ENCODE measurements around the gene SLC16A7. TPM values are rescaled to one million over a fixed set of nuclear protein-coding genes. Genes with fewer than 3 reads are reported as not detected.

Gene SLC16A7
- total and polyA plus RNA-seq, 12 donors, result 6.0 to 246 (median 163) TPM

- Histone ChIP-seq H3K27me3 (no peaks in the 10 kb centered on the region), H3K36me3 (no peaks in the 10 kb centered on the region), H3K9me3 (peaks cover 0 to 5% (median 0%) of the 10 kb centered on the region in 11 donors), H3K4me1 (peaks cover 0 to 6% (median 0%) of the 10 kb centered on the region in 9 donors), H3K27ac (no peak overlapping the region), H3K4me3 (no peak overlapping the region)
- TF ChIP-seq CTCF (IDR thresholded peaks at IDR 0.05), result no peak
- DNase-seq (no peak), ATAC-seq (no peak)
- intact Hi-C loops (cut with DNase I), result no loop called here
Observed at GRCh38 chr12:59761542-59761941, 165.7 kb downstream of the SLC16A7 start.

- no peak overlapping the region for H3K27ac ChIP-seq
- H3K9me3 ChIP-seq, result peaks cover 0 to 20% (median 3%) of the 10 kb centered on the region in 11 donors
- no peak for ATAC-seq
- no peaks in the 10 kb centered on the region for H3K36me3 ChIP-seq
- intact Hi-C loops (cut with DNase I), result no loop called here
- TF ChIP-seq CTCF (IDR thresholded peaks at IDR 0.05), result no peak
- no peaks in the 10 kb centered on the region for H3K27me3 ChIP-seq
- no peak overlapping the region for H3K4me3 ChIP-seq
- no peak for DNase-seq
- H3K4me1 ChIP-seq, result peaks cover 0 to 6% (median 0%) of the 10 kb centered on the region in 9 donors
Observed at GRCh38 chr12:59763835-59764234, 168.0 kb downstream of the SLC16A7 start.

- Histone ChIP-seq H3K27me3 (no peaks in the 10 kb centered on the region), H3K9me3 (peaks cover 0 to 20% (median 3%) of the 10 kb centered on the region in 11 donors), H3K4me1 (peaks cover 0 to 2% (median 0%) of the 10 kb centered on the region in 9 donors), H3K27ac (no peak overlapping the region), H3K36me3 (no peaks in the 10 kb centered on the region), H3K4me3 (no peak overlapping the region)
- ATAC-seq (no peak), DNase-seq (no peak)
- intact Hi-C loops (cut with DNase I), result no loop called here
- TF ChIP-seq CTCF (IDR thresholded peaks at IDR 0.05), result no peak
- WGBS, 2 donors, result 73 to 78% methylated on average over 3 of the region's 3 CpGs
Observed at GRCh38 chr12:59768031-59768430, 172.2 kb downstream of the SLC16A7 start.

GRCh38 chr12:59780605-59781135 lies 184.8 kb downstream of the SLC16A7 start:
- Histone ChIP-seq H3K27me3 (no peaks in the 10 kb centered on the region), H3K9me3 (no peaks in the 10 kb centered on the region), H3K27ac (peak overlapping the region in 1 of 10 donors; percentile 14), H3K4me1 (no peaks in the 10 kb centered on the region), H3K36me3 (peaks cover 0 to 18% (median 0%) of the 10 kb centered on the region in 9 donors), H3K4me3 (no peak overlapping the region)
- ATAC-seq (peak in 6 of 8 donors; percentile 34 to 69 (median 55)), DNase-seq (no peak)
- 54 to 70% methylated on average over 3 of the region's 3 CpGs for WGBS, 2 donors
- intact Hi-C loops (cut with DNase I), result loop anchor here in 4 of 10 donors (5.0 to 10.0 kb wide), 3 partner anchors 126 to 186 kb away; partner anchors contain the start of gene SLC16A7 (in 3 of the 4)
- TF ChIP-seq CTCF (IDR thresholded peaks at IDR 0.05), result peak in 8 of 9 donors; percentile 6 to 58 (median 40)

Measured in heart right ventricle (tissue), 16 donors.